HuH-7.5 (cell line): ENCODE results near the gene FECH.
"Not testable (repeated sequence)": the region's sequence is repeated elsewhere in the genome, so short reads cannot be mapped to it uniquely, and the experiment has no call there.

Experiments
- DNase-seq: peaks from one replicate; pipeline ENCODE4 v3.0.0; 2011; ENCODE audit warnings: low spot score

FECH gene

DNA sequence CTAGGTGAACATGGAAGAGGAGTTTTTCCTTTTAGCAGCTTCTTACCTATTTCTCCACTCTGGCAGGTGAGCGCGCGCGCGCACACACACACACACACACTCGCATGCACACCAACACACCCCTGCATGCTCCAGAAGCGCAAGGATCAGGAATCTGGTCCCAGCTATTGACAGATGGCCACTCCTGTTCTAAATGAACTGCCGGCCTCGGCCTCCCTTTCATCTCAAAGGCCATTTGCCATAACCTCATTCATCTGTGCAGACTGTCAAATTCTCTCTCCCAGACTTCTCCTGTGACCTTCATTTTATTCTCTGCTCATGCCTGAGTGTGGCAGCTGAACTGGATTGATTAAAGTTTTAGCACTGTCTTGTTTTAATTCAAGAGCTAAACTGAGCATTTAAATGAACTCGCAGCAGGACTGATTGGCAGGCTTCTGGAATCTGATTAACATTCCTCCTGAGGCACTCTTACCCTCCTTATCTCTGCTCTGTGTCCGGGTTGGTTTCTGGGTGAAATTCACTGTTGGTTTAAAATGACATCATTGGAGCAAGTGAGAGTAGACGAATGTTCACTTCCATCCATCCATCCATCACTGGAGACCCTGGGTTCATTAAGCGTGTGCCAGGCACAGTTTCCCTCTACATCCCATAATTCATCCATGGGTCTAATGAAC is 58.8 kb downstream of the FECH start:
- DNase-seq: no peak

DNA sequence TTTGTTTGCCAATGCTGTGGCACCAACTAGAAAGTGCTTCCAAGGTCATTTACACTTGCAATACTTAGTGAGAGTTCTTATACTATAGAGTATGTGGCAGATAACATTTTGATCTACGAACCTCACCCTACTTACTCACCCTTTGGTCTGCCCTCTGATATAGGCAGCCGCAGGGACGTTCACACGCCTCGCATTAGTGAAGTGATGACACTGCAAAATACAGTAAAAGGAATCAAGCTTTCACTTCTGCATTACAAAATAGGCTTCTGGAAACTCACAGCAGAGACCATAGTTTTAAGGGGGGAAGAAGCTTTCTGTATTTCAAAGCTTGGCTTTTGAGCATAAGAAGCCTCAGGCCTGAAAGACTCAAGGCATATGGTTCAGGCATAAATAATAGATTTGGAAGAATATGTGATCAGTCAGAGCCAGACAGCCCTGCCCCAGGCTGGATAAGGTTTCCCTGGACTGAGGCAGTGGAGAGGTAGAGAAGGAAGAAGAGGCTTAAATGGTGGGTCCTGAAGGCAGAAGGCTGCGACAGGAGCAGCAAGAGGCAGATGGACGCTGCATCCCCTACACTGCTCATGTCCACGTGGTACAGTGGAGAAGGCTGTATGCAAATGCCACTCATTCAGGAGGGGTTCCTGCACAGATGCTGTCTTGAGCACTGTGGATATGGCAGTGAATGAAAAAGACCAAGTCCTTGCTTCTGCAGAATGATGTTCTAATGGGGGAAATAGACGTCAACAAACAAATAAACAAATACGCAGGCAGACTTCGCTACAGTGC is 63.1 kb downstream of the FECH start:
- no peak for DNase-seq

DNA sequence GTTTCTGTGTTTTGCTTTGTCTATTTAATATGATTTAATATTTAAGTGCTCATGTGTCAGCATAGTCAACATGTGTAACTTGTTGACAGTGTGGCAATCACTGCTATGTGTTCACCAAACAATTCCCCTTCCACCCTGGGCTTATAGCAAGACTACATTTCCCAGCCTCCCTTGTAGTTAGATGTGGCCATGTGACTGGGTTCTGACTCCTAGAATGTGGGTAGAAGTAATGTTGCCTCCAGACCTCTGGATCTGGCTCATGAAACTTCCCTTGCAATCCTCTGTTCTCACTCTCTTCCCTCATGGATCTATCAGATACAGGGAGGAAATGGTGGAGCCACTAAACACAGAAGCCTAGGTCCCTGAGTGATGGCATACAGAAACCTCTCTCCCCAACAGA is 64.2 kb downstream of the FECH start:
- not testable (repeated sequence) for DNase-seq

DNA sequence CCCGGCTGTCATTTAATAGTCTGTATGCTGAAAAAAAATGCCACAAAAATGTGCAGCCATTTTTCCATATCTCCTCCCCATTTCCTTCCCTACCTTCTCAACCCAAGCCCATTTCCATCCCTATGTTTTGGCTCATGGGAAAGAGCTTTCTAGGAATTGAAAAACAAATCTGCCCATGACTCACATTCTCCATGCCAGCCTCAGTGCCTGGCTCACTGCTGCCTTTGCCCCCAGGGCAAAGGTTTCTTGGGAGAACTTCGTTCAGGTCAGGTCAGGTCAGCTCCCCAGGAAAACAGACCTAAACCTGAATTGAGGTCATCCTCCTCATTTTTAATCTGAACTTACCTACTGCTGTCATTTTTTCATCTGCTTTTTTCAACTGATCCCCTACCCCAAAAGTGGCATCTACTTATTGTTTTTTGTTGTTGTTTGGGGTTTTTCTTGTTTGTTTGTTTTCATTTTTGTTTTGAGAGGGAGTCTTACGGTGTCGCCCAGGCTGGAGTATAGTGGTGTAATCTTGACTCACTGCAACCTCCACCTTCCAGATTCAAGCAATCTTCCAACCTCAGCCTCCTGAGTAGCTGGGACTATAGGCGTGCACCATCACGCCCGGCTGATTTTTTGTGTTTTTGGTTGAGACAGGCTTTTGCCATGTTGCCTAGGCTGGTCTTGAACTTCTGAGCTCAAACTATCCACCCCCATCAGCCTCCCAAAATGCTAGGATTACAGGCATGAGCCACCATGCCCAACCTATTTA is 66.7 kb downstream of the FECH start:
- DNase-seq: no peak

DNA sequence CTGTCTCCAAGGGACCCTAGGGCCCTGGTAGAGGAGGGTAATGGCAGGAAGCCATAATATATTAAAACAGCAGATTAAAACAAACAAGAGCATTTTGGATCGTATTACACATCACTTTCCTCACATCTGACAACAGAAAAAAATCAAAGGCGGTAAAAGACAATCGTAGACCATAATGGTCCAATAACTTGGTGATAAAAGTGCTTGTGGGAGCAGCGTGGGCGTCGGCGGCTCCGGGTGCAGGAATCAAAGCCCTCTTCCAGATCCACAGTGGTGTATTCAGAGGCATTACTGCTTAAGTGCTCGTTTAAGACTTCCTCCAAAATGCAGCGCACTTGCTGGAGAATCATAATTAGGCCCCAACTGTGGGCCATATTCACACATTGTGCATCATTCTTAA is 68.0 kb downstream of the FECH start:
- DNase-seq: no peak

DNA sequence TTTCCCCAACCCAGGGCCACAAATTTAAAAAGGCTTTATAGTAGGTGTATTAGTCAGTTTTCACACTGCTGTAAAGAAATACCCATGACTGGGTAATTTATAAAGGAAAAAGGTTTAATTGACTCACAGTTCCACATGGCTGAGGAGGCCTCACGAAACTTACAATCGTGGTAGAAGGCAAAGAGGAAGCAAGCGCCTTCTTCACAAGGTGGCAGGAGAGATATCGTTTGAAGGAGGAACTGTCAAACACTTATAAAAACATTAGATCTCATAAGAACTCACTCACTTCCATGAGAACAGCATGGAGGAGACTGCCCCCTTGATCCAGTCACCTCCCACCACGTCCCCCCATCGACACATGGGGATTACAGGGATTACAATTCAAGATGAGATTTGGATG is 70.4 kb downstream of the FECH start:
- DNase-seq: no peak

DNA sequence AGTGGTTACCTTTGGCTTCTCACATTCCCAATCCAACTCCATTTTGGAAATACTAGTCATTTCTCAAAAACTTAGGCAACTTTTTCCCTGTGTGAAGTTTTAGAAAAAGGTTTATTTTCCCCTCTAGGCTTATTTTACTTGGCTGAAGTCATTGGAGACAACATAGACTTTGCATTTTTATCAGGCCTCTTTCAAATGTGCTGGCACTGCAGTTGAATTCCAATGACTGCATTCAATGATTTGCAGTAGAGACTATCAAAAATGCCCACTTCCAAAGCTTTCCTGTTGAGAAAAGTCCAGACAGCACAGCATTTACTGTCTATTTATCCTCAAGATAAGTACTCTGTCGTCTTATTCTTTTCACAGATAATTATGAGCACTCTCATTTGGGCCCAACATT is 81.3 kb downstream of the FECH start:
- no peak for DNase-seq

DNA sequence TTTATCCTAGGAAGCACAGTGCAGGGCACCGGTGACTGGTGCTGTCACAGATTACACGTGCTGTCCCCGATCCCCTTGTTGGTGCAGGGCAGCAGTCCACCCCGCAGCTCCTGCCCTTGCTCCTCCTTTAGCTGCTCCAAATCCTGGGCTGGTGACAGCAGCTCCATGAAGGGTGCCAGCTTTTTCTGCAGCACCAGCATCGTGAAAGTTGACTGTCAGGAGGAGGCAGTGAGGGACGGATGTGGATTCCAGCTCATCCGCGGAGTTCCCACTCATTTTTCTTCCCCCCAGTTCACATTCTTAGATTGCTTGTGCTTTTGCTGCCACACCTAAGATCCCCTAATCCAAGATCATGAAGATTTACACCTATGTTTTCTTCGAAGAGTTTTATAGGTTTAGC is 83.9 kb downstream of the FECH start:
- no peak for DNase-seq

DNA sequence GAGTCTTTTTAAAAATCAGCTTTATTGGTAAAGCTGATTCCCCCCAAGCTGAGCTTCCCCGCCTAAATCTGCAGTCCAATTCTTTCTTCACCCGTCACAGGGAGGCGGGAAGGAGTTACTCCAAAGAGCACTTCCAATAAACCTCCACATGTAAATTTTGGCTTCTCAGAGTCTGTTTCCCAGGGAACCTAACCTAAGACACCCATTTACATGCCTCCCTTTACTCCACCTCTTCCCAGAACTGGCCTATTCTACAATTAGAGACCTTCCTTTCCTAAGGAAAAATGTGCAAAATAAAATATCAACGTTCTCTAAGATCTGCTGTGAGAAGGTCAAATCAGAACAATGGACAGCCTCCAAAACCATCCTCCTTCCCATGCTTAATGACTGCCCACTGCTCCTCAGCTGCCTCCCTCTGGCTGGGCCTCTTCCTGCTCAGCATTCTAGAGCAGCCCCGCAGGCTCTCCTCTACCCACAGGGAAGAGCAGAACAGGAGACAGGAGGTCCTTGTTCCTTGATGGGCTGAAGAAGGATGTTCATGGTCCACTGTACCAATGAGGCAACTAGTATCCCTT is 87.7 kb downstream of the FECH start:
- DNase-seq: no peak
